GM21390 (cell line): ENCODE data around the gene MSLN.
A peak's percentile ranks its signal among the peaks of the same experiment; 100 is the strongest.

Experiments
- ATAC-seq: cut with Tn5 transposase; IDR thresholded peaks from one replicate; pipeline ENCODE4 v1.9.1; 2021; ENCODE audit not compliant: unreplicated experiment

Gene MSLN

DNA sequence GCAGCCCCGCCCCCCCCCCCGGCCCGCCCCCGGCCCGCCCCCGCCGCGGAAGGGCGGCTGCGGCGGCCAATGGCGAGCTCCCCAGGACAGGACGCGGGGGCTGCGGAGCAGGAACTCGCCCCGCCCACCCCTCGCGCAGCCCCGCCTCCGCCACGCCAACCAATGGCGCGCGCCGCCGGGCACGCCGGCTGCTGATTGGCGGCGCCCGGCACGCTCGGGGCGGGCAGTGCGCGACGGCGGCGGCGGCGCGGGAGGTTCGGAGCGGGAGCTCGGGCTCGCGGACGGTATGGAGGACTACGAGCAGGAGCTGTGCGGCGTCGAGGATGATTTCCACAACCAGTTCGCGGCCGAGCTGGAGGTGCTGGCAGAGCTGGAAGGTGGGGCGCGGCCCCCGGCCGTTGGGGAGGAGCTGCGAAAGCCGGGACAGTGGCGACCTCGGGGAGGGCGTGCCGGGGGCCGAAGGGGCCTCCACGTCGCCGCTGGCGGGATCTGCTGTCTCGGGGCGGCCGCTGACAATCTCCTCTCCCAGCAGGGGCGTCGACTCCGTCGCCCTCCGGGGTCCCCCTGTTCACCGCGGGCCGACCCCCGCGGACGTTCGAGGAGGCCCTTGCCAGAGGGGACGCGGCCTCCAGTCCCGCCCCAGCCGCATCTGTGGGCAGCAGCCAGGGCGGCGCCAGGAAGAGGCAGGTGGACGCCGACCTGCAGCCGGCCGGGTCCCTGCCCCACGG is 28.0 kb downstream of the MSLN start, which contains the start of gene CHTF18:
Gene CHTF18 (plus strand): TSS at position 222 of the 728 bp plus-strand sequence. CDS start 65 bp downstream, at position 287.
- peak; percentile 73 for ATAC-seq

DNA sequence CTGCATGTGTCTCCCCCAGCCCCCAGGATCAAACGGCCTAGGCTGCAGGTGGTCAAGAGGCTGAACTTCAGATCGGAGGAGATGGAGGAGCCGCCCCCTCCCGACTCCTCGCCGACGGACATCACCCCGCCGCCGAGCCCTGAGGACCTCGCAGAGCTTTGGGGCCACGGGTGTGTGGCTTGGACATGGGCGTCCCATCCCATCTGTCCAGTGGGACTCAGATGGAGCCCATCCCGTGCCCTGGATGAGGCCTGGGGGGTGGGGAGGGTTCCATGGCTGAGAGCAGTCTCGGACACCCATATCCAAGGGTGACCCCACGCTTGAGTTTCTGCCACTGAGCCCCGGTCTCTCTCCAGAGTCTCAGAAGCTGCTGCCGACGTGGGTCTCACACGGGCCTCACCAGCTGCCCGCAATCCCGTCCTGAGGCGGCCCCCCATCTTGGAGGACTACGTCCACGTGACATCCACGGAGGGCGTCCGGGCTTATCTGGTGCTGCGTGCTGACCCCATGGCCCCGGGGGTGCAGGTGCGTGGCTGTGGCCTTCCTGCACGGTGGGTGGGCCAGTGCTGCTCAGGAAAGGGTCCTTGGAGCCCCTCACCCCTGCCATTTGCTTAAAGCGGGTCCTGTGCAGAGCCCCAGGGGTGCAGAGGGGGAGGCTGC is 28.8 kb downstream of the MSLN start:
- no peak for ATAC-seq

DNA sequence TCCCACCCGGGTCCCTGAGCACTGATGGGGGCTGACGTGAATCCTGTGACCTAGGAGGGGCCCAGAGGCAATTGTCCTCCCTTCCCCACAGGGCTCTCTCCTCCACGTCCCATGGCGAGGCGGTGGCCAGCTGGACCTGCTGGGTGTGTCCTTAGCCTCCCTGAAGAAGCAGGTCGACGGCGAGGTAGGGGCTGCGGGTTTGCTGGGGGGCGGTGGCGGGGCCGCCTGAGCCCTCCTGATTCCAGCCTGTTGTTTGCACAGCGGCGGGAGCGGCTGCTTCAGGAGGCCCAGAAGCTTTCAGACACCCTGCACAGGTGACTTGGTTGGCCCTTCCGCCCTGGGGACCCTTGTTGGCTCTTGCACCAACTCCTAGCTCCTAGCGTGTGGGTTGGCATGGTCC is 29.6 kb downstream of the MSLN start:
- no peak for ATAC-seq

DNA sequence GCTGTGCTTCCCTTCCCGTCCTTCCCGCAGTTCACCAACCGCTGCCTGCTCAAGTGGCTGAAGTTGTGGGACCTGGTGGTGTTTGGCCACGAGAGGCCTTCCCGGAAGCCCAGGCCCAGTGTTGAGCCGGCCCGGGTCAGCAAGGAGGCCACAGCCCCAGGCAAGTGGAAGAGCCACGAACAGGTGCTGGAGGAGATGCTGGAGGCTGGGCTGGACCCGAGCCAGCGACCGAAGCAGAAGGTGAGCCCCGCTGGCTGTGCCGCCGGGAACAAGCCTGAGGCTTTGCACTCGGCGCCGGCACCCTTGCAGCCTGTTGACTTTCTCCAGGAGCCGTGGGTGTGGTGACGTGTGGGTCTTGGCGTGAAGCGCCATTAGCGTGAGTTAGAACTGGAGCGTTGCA is 30.6 kb downstream of the MSLN start:
- ATAC-seq = no peak

DNA sequence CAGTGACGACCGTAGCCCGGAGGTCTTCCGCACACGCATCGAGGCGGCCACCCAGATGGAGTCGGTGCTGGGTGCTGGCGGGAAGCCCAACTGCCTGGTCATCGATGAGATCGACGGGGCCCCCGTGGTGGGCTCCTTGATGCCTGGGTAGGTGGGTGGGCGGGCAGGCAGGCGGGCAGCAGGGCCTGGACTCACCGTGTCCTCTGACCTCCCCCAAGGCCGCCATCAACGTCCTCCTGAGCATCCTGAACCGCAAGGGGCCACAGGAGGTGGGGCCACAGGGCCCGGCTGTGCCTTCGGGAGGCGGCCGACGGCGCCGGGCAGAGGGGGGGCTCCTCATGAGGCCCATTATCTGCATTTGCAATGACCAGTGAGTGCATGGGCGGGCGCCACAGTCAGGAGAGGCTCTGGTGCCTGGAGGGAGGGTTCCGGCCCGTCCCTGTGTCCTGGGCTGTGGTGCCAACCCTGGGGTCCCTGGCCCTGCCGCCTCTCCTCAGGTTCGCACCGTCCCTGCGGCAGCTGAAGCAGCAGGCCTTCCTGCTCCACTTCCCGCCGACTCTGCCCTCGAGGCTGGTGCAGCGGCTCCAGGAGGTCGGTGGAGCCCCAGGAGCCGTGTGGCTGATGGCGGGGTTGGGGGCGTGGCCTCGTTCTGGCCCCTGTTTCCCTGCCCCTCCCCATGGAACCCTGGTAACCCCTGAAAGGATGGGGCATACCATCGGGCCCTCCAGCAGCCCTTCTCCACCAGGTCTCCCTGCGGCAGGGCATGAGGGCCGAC is 31.9 kb downstream of the MSLN start:
- no peak for ATAC-seq

DNA sequence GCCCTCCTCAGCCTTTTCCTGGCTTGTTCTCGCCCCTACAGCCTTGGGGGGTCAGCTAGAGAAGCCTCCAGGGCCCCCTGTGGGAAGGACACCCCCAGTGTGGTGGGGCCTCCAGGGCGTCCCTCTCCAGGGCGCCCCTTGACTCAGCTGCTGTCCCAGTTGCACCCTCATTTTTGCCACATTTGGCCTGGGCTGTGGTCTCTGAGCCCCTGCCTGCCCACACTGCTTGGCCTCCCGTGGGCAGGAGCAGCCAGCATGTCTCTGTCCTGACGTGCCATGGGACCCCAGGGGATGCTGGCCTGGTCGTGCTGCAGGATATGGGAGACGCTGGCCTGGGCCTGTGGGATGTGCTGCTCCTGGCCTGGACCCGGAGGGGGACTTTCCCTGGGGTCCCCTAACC is 32.9 kb downstream of the MSLN start:
- no peak for ATAC-seq

DNA sequence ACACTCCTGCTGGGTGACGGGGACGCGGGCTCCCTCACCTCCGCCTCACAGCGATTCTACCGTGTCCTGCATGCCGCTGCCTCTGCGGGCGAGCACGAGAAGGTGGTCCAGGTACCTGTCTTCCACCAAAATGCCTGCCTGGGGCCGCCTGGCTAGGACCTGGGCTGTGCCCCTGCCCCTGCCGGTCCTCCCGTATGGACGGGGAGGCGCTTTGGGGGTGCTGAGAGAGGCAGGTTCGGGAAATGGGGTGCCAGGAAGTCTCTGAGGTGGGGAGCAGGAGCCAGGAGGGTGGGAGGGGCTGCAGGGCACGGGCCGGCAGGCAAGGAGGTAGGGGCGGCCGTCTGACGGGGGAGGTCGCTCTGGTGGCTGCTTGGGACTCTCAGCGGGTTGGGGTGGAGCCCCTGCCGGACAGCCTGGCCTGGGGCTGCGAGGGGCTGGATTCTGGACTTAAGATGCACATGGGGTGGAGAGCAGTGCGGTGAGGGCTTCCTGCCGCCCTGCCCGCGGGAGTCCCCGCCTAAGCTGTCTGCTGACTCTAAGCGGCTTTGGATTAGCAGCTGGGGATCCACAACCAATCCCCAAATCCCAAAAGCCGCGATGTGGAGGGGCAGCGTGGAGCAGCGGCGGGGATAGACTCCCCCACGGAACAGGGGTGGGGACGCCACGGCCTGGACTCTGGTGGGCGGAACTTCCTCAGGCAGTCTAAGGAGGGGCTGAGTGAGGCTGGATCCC is 33.7 kb downstream of the MSLN start:
- ATAC-seq = no peak

DNA sequence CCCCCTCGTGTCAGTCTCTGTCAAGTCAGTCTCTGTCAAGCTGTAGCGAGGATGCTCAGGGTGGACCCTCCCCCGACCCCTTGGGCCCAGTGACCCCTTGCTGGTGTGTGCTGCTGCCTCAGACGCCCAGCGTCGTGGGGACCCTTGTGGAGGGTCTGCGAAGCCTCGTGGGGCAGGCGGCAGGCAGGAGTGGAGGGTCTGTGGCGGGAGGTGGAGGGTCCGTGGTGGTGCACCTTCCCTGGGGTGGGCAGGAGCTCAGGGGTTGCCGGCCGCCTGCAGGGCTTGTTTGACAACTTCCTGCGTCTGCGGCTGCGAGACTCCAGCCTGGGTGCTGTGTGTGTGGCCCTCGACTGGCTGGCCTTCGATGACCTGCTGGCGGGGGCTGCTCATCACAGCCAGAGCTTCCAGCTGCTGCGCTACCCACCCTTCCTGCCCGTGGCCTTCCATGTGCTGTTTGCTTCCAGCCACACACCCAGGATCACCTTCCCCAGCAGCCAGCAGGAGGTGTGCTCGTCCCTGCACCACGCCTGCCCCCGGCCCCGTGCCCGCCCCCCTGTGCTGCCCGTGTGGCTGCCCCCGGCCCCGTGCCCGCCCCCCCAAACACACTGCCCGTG is 34.4 kb downstream of the MSLN start:
- ATAC-seq = no peak

DNA sequence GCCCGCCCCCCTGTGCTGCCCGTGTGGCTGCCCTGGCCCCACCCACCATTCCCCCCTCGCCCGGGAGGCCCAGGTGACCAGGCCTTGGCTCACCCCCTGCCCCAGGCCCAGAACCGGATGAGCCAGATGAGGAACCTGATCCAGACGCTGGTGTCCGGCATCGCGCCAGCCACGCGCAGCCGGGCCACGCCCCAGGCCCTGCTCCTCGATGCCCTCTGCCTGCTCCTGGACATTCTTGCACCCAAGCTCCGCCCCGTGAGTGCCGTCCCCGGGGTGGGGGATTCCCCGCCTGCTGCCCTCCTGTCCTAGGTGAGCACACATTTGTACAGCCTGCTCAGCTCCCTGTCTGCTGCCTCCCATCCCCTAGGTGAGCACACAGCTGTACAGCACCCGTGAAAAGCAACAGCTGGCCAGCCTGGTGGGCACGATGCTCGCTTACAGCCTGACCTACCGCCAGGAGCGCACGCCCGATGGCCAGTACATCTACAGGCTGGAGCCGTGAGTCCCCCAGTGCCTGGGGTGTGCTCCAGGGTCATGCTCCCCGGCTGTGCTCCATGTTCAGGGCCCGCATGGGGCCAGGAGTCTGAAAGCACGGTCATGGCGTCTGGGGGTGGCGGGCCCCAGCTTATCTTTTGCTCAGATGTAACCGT is 35.2 kb downstream of the MSLN start:
- ATAC-seq = no peak

DNA sequence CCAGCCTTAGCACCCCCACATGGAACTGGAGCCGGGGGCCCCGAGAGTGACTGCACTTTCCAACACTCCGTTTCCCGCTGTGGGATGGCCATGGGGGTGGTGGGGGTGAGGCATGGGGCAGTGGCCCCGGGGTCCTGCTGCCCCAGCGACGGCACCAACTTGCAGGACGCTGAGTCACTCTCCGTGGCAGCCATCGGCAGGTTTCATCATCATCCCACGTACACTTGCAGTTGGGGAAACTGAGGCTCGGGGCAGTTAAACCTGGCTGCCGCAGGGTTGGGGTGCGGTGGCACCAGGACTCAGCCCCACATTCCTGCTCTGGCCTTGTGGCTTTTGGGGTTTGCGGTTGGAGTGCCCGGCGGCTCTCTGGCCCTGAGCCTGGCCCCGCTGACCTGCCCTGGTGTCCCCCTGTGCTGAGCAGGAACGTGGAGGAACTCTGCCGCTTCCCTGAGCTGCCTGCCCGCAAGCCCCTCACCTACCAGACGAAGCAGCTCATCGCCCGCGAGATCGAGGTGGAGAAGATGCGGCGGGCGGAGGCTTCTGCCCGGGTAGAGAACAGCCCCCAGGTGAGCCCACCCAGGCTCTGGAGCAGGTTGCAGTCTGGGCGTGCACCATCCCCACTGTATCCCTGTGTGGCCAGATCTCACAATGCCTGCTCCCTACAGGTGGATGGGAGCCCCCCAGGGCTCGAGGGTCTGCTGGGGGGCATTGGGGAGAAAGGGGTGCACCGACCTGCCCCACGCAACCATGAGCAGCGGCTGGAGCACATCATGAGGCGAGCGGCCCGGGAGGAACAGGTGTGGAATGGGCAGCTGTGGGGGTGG is 36.0 kb downstream of the MSLN start:
- ATAC-seq = no peak

DNA sequence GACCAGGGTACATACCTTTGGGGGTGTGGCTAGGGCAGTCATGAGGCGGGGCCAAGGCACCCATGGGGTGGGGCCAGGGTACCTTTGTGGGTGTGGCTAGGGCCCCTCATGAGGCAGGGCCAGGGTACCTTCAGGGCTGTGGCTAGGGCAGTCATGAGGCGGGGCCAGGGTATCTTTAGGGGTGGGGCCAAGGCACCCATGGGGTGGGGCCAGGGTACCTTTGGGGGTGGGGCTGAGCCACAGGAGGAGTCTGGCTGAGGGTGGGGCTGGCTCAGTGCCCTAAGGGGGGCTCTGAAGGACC is 36.5 kb downstream of the MSLN start:
- no peak for ATAC-seq

DNA sequence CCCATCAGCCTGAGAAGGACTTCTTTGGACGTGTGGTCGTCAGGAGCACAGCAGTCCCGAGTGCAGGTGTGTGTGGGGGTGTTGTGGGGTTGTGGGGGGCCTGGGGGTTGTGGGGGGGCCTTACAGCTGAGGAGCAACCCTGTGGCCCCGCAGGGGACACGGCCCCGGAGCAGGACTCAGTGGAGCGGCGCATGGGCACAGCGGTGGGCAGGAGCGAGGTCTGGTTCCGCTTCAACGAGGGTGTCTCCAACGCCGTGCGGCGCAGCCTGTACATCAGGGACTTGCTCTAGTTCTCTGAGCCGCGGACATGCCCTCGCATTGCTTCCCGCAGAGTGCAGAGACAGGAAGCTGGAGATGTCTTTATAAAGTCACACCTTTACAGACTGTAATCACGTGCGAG is 37.2 kb downstream of the MSLN start:
- ATAC-seq = no peak

DNA sequence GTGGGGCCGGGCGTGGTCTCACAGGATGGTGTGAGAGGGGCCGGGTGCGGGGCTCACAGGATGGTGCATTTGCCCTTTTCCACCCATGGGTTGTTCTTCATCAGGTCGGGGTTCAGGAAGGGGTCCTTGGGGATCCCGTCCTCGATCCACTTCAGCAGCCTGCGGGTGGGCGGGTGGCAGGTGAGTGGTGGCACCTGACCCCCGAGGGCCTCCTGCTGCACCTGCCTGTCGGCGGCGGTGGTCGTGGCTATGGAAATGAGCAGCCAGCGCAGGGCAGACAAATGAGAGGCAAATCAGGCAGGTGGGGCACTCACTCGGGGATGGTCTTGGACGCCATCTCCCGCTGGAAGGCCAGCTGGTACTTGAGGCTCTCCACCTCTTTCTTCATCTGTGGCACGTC is 38.1 kb downstream of the MSLN start:
- ATAC-seq = no peak

DNA sequence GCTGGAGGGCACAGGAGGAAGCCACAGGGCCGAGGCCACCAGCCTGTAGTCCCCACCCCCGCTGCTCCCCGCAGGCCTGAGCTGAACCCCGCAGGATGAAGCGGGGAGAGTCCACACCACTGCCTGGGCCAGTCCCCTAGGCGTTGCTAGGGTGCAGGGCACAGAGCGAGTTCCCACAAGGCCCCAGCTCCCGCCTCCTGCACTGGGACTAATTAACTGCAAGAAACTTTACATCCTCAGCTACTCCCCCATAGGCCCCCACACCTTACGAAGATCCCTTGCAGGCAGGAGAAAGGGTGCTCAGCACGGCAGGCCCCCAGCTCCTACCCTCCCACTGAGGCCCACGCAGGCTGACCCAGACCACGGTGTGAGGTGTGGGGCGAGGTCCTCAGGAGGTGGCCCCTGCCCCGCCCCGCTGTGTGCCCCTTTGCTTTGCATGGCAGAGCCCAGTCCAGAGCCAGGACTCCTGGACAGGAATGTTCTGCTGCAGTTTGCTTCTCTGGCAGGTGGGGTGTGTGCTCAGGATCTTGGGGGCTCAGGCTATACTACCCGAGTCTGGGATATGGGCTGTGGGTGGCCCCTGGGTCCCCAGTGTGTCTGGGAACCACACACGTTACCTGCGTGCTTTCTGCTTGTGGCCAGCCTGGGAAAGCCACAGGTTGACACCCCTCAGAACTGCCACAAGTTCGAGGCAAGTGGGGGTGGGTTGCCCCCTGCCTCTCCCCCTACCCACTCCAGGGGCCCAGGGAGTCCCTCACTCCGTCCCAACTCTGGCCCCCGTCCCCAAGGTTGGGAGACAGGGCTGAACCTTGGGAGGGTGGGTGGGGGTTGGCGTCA is 38.8 kb downstream of the MSLN start:
- ATAC-seq = no peak

DNA sequence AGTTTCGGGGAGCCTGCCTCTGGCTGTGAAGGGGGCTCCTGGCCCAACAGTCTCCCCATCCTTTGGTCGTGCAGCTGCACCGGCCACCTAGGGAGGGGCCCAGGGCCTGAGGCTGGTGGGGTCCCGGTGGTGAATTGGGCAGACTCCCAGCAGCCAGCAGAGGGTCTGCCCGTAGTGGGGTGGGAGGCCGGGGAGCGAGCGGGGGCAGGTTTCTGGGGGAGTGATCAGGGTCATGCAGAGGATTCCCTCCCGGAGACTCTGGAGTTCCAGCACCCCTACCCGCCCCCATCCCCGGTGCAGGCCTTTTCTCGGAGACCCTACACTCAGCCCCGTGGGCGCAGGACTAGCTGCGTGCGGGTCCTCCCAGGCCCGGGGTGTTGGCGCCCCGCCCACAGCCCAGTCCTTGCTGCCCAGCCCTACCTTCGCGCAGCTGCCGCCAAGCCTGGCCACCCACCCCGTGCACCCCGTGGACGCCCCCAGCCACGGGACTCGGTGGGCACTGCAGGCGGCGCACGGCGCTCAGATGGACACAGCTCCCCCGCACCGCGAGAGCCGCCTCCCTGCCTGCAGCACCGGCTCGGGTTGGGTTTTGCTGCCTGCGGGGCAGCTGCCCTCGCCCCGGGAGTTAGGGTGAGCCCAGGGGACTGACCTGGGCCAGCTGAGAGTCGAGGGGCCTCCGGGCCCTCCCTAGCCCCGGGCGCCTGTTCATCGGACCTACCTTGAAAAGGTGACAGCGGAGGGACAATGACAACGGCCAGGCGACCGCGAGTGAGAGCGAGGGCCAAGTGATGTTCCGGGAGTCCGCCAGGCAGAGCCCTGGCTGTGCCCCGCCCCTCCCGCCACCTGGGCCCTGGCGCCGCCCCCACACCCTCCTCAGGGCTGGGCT is 39.7 kb downstream of the MSLN start, which contains the start of gene GNG13:
Gene GNG13 (minus strand): TSS at position 787 of the 886 bp plus-strand sequence. CDS start 1,657 bp downstream, outside the sequence.
- no peak for ATAC-seq

DNA sequence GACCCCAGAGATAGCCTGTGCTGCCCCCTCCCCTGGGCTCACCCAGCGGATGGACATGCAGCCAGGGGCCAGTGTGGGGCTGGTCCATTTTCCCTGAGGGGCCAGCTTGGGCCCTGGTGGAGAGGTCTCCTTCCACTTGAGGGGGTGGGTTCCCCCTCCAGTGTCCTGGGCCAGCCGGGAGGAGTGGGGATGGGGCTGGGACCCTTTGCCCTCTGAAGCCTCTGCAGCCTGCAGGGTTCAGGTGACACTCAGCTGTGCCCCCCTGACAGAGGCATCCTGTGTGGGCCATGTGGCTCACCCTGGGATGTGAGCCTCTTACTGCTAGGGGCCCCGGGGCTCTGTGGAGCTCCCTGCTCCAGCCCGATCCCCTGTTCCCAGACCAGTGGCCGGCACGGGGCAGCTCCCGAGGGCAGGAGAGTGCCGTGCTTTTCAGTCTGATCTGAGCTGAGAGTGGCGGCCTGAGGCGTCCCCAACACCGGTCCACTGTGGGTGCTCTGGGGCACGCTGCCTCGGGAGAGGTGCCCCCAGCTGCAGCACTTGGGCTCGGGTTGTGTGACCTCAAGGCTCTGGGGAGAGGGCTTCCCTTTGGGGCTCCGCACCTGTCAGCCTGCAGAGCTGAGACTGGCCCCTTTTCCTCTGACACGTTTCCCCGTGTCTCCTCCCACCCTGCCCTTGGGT is 40.4 kb downstream of the MSLN start:
- ATAC-seq = no peak
